ENCODE data around the gene IZUMO1. TPM values are rescaled to one million over a fixed set of nuclear protein-coding genes. Genes with fewer than 3 reads are reported as not detected.

Gene IZUMO1
- total and polyA plus RNA-seq, 2 of the 13 experiments (the other 11 are each of a cell fraction or from before 2014, with no cell fraction given), result 0.07 to 0.22 TPM

- peak; percentile 10; the same call in 1 of the 2 replicates for TF ChIP-seq ARID5B (CRISPR knock-in tag; IDR thresholded peaks at IDR 0.05)
- no peak for TF ChIP-seq ZNF660 (CRISPR knock-in tag; IDR thresholded peaks at IDR 0.05; ENCODE audit: borderline replicate concordance, low read depth)
- 0 out of 2 replicates have a peak, but pooled peaks have one; percentile 9 for TF ChIP-seq NCOA2 (CRISPR knock-in tag; IDR thresholded peaks at IDR 0.05)
- TF ChIP-seq BORCS8-MEF2B (CRISPR knock-in tag; IDR thresholded peaks at IDR 0.05), result peak; percentile 81; the same call in 1 of the 2 replicates
- TF ChIP-seq RFXAP (CRISPR knock-in tag; IDR thresholded peaks at IDR 0.05; ENCODE audit: borderline replicate concordance), result no peak
- no peak for TF ChIP-seq ZNF3 (CRISPR knock-in tag; IDR thresholded peaks at IDR 0.05)
- no peak for TF ChIP-seq LCORL (IDR thresholded peaks at IDR 0.05)
- peak; percentile 29; the same call in 1 of the 2 replicates for TF ChIP-seq LCORL (CRISPR knock-in tag; IDR thresholded peaks at IDR 0.05)
- TF ChIP-seq KDM2A (CRISPR knock-in tag; IDR thresholded peaks at IDR 0.05; ENCODE audit: borderline replicate concordance, low read depth), result peak; percentile 58; the same call in 1 of the 2 replicates
- no peak; the same call in 1 of the 2 replicates for TF ChIP-seq MIER3 (CRISPR knock-in tag; IDR thresholded peaks at IDR 0.05; ENCODE audit: borderline replicate concordance)
- TF ChIP-seq ZNF138 (CRISPR knock-in tag; IDR thresholded peaks at IDR 0.05; ENCODE audit: low read depth), result no peak
- no peak for TF ChIP-seq TAF15 (IDR thresholded peaks at IDR 0.05; ENCODE audit: low read depth, low read length, poor library complexity, severe bottlenecking)
- no peak for TF ChIP-seq NBN (conservative IDR thresholded peaks at IDR 0.05)
- no peak for TF ChIP-seq CC2D1A (CRISPR knock-in tag; IDR thresholded peaks at IDR 0.05)
- TF ChIP-seq ZNF883 (CRISPR knock-in tag; IDR thresholded peaks at IDR 0.05; ENCODE audit: not compliant biosample characterization), result no peak
- TF ChIP-seq ZGPAT (CRISPR knock-in tag; IDR thresholded peaks at IDR 0.05), result peak; percentile 83
- TF ChIP-seq GLMP (CRISPR knock-in tag; IDR thresholded peaks at IDR 0.05; ENCODE audit: borderline replicate concordance), result no peak
- no peak for TF ChIP-seq STAT6 (CRISPR knock-in tag; IDR thresholded peaks at IDR 0.05; ENCODE audit: borderline replicate concordance)
- TF ChIP-seq FOXA1 (IDR thresholded peaks at IDR 0.05), result no peak
- no peak for TF ChIP-seq FOXA1 (CRISPR knock-in tag; IDR thresholded peaks at IDR 0.05)
- no peak for TF ChIP-seq CBX1 (IDR thresholded peaks at IDR 0.05; ENCODE audit: low read depth)
- TF ChIP-seq ARNT (IDR thresholded peaks at IDR 0.05), result no peak
- TF ChIP-seq ZMYM4 (CRISPR knock-in tag; IDR thresholded peaks at IDR 0.05), result no peak
These were observed 26.0 kb downstream of the IZUMO1 start (continued) for GRCh38 chr19:48720613-48721296.

All from HepG2 (cell line).